GM12874 (cell line): ENCODE measurements around the gene OPRM1.

Source experiments
- CTCF ChIP-seq: IDR thresholded peaks from 2 replicates; pipeline ENCODE4 v1.5.1; 2011; ENCODE audit warnings: low read depth, mild to moderate bottlenecking, control low read depth, low read length, moderate library complexity; ENCODE audit not compliant: insufficient read depth

OPRM1 gene

GRCh38 chr6:154039231-154039842 is at the start of gene OPRM1:
Gene OPRM1, plus strand, starts transcription at chr6:154039240. Its CDS starts 305 bp downstream, at chr6:154039545.
- no peak for TF ChIP-seq CTCF

DNA sequence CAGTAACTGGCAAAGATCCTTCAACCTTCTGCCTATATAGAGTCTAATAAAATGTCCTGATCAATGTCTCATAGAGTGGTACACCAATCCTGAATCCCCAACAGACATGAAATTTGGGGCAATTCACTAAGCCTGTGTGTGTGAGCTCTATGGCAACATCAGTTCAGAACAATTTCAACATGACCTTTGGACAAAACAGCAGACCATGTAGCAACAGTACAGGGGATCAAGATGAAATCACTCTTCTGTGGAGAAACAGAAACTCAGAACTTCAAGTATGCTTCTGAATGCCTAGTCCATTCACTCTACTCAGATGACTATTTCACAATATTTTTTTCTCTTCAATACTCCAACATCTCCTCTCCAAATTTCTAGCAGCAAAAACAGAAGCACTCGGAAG is 49.1 kb upstream of the OPRM1 start:
- no peak for TF ChIP-seq CTCF

- no peak for TF ChIP-seq CTCF
Measured at GRCh38 chr6:153994004-153994403, 45.0 kb upstream of the OPRM1 start.

DNA sequence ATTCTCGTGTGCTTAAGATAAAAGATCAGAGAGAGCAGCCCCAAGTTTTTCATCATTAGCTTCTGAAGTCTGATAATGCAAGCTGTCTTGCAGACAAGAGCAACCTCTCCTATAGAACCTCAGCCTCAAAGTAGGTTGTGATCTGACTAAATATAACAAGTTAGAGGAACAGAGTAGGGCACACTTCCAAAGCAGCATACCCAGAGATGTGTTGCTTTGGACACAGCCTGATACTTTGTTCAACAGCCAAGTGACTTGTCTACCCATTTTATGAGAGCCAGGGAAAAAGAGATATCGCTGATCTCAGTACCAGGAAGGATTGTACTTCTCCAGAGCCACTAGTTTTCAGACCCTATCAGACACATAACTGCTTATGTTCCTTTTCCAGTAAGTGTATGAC is 44.2 kb upstream of the OPRM1 start:
- TF ChIP-seq CTCF, result no peak

- TF ChIP-seq CTCF, result no peak
Measured at GRCh38 chr6:153997221-153997620, 41.8 kb upstream of the OPRM1 start.

GRCh38 chr6:154001494-154002285 is 37.4 kb upstream of the OPRM1 start:
- TF ChIP-seq CTCF, result no peak

DNA sequence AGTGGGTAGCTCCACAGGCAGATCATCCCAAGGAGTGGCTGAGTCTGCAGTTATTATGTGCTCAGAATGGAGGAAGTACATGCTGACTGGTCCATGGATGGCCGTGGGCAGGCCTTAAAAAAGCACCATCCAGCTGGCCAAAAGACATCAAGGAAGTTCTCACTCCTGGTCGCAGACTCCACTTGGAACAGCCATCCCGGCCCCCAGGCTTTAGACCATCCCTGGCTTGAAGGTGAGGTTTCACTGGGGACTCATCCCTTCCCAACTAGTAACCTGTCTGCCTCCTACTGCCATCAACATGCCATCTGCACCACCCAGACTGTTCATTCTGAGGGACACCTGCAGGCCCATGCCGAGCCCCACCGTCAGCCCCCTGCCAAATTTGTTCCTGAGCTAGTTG is 36.1 kb upstream of the OPRM1 start:
- TF ChIP-seq CTCF, result no peak
